ENCODE data around the gene FOXRED2. TPM values are rescaled to one million over a fixed set of nuclear protein-coding genes. Genes with fewer than 3 reads are reported as not detected.

Gene FOXRED2
- total RNA-seq, 2 donors from 2014 or later, result 3.7 to 5.7 TPM

DNA sequence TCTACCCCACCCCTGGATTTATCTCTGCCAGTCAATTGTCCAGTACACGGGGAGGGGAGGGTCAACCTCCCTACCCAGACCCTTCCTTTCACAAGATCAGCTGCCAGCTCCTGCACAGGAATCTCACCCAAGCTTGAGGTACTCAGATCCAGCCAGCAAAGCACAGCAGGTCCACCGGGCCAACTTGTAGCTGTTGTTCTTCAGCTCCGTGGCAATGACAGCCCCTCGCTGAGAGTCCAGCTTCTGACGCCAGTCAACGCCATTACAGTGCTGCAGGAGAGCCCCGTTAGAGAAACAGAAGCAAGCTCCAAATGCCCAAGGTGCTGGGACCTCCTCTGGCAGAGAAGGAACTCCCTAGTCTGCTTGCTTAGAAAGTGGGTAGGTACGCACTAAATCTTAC is 5.5 kb upstream of the FOXRED2 start:
- TF ChIP-seq, protein P1, sequence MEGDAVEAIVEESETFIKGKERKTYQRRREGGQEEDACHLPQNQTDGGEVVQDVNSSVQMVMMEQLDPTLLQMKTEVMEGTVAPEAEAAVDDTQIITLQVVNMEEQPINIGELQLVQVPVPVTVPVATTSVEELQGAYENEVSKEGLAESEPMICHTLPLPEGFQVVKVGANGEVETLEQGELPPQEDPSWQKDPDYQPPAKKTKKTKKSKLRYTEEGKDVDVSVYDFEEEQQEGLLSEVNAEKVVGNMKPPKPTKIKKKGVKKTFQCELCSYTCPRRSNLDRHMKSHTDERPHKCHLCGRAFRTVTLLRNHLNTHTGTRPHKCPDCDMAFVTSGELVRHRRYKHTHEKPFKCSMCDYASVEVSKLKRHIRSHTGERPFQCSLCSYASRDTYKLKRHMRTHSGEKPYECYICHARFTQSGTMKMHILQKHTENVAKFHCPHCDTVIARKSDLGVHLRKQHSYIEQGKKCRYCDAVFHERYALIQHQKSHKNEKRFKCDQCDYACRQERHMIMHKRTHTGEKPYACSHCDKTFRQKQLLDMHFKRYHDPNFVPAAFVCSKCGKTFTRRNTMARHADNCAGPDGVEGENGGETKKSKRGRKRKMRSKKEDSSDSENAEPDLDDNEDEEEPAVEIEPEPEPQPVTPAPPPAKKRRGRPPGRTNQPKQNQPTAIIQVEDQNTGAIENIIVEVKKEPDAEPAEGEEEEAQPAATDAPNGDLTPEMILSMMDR (IDR thresholded peaks at IDR 0.05), result no peak
- H3K9me3 ChIP-seq, result no peaks in the 10 kb centered on the region
- peaks cover 69% of the 10 kb centered on the region for H3K36me3 ChIP-seq
- H3K27ac ChIP-seq, result no peak overlapping the region
- no peaks in the 10 kb centered on the region for H3K27me3 ChIP-seq
- no peak overlapping the region for H3K4me3 ChIP-seq
- DNase-seq (ENCODE audit: low spot score), result no peak
- H3K4me1 ChIP-seq, result peaks cover 0 to 4% of the 10 kb centered on the region in 2 donors

DNA sequence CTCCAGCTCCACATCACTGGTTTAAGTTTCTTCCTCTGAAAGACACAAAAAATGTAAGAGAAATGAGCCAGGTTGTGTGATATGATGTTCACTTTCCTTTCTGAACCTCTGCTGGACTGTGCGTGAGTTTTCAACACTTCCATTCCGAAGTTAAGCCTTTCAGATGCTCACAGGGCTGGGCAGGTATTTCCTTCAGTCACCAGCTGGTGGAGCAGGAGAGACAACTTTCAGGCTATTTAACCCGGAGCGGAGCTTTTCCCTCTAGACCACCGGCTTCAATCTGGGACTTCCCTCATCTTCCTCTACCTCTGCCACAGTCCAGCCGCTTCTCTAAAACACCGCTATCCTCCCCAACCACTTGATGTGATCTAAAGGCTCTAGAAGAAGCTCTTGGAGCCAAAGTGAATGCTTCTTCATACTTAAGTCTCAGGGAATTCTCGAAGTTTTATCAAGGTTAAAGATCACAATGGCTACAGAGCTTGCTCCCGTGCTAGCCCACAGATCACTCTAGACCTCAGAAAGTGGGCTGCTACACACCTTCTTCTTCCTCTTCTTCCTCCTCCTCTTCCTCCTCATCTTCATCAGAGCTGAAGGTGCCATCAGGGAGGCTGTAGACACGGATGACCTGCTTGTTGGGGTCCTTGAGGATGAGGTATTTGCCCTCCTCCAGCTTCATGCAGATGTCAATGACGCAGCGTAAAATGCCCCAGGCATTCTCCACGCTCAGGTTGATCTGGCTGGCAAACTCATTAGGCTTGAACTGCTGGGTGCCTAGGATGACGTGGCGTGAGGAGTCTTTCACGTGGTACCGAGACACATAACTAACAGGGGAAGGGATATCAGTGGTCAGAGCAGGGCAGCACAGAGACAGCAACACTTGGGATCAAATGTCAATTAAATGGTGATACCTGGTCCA is 4.4 kb upstream of the FOXRED2 start:
- Histone ChIP-seq H3K4me1 (peaks cover 0 to 13% of the 10 kb centered on the region in 2 donors), H3K9me3 (no peaks in the 10 kb centered on the region), H3K36me3 (peaks cover 58% of the 10 kb centered on the region), H3K27ac (no peak overlapping the region), H3K27me3 (no peaks in the 10 kb centered on the region), H3K4me3 (no peak overlapping the region)
- TF ChIP-seq, protein P1 (IDR thresholded peaks at IDR 0.05), result peak; percentile 27 to 62
- no peak for DNase-seq (ENCODE audit: low spot score)

DNA sequence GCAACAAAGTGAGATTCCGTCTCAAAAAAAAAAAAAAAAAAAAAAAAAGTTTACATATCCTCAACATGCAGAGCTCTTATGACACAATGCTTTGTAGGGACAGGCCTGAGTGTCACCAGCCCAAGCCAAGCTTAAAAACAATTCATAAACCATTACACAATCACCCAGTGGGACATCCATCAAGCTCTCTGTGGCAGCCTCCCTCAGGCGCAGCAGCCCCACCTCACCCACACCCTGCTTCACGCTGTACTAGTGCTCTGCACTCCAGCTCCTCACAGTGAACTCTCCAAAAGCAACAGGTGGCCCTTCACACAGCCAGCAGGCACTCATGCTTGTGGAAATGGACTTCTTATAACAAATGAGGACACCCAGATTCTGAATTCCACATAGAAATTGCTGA is 3.5 kb upstream of the FOXRED2 start:
- Histone ChIP-seq H3K27me3 (no peaks in the 10 kb centered on the region), H3K4me3 (no peak overlapping the region), H3K36me3 (peaks cover 49% of the 10 kb centered on the region), H3K4me1 (peaks cover 0 to 19% of the 10 kb centered on the region in 2 donors), H3K27ac (no peak overlapping the region), H3K9me3 (no peaks in the 10 kb centered on the region)
- TF ChIP-seq, protein P1 (IDR thresholded peaks at IDR 0.05), result no peak
- DNase-seq (ENCODE audit: low spot score), result no peak

DNA sequence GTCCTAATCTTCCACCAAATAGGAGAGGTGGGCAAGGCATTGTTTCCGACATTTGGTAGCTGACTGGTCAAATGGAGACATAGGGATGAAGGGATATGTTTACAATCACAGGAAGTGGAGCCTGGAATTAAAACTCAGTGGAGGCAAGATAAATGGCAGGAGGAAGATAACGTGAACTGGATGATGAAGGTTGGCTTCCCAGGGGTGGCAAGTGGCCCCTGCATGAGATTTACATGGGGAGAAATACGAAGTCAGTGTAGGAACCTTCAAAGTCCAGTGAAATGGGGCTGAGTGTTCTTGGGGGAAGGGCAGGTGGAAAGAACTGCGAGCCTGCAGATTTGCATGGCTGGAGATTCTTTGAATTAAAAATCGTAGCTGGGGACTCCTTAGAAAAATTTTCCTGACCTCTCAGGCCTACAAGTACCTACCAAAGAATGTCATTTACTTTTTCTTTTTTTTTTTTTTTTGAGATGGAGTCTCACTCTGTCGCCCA is 724 bp upstream of the FOXRED2 start:
- peaks cover 0 to 19% of the 10 kb centered on the region in 2 donors for H3K4me1 ChIP-seq
- TF ChIP-seq, protein P1 (IDR thresholded peaks at IDR 0.05), result no peak
- DNase-seq (ENCODE audit: low spot score), result no peak

DNA sequence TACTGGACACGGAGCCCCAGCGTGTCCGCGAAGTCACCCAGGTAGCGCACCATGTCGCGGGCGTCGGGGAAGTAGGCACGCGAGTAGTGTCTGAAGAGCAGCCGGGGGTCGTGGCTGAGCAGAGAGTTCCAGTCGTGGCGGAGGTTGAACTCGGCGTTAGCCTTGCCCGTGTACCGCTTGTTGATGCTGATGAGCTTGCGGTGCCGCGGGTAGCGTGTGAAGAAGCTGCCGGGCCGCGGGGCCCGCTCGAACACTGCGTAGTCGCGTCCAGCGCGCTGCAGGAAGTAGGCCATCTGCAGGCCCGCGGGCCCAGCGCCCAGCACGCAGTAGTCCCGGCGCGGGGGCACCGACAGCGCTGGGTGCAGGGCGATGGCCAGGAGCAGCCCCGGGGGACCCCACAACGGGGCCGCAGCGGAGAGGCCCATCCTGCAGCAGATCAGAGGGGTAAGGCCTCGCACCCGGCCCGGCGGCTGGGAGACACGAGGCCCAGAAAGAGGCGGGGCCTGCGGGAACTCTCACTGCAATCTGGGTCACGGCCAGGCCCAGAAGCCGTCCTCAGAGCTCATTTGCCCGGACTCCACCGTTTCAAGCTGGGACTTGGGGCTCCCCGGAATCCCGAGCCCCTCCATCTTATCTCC is 723 bp downstream of the FOXRED2 start:
- Histone ChIP-seq H3K27ac (peak overlapping the region in 1 of 2 donors; percentile 79), H3K4me1 (peaks cover 0 to 19% of the 10 kb centered on the region in 2 donors), H3K4me3 (peak overlapping the region in 1 of 2 donors; percentile 68), H3K27me3 (no peaks in the 10 kb centered on the region), H3K36me3 (peaks cover 9% of the 10 kb centered on the region), H3K9me3 (no peaks in the 10 kb centered on the region)
- TF ChIP-seq, protein P1 (IDR thresholded peaks at IDR 0.05), result no peak
- DNase-seq (ENCODE audit: low spot score), result no peak

More for the DNA sequence above, 724 bp upstream of the FOXRED2 start:
- peak overlapping the region; percentile 74 to 79 for H3K27ac ChIP-seq
- peaks cover 21% of the 10 kb centered on the region for H3K36me3 ChIP-seq
- H3K27me3 ChIP-seq, result no peaks in the 10 kb centered on the region
- H3K9me3 ChIP-seq, result no peaks in the 10 kb centered on the region
- peak overlapping the region in 1 of 2 donors; percentile 68 for H3K4me3 ChIP-seq
